Endothelial cell of umbilical vein (primary cell): ENCODE results near the gene RGS17. TPM values are rescaled to one million over a fixed set of nuclear protein-coding genes. Genes with fewer than 3 reads are reported as not detected.

Experiments used
- BruUV-seq: library from RNA; stranded (reverse); fragments of 400-500 nt; replicated peaks from 2 replicates; lab custom pipeline; 2021; lab: Mats Ljungman, UMichigan
- CTCF ChIA-PET: fragments of 300-600, 350-600 bp; sonication (Branson Sonifier 250); formaldehyde crosslinking; loops from one replicate; lab custom pipeline; 2021; ENCODE audit warnings: antibody characterized with exemption, inconsistent platforms; lab: Charles Lee
- POLR2A ChIA-PET: fragments of 300-600, 350-600 bp; sonication (Branson Sonifier 250); formaldehyde crosslinking; loops from one replicate; lab custom pipeline; 2021; ENCODE audit warnings: antibody characterized with exemption, inconsistent platforms; lab: Charles Lee
- DNase-seq: peaks from one replicate; pipeline ENCODE4 v3.0.0-alpha.2; 2011; ENCODE audit warnings: low read depth, low spot score
- FAIRE-seq: peaks from 2 replicates; lab custom pipeline; 2011; peaks lifted over from hg19 to GRCh38; lab: Jason Lieb, UNC
- H2AFZ ChIP-seq: 2 replicates; pipeline ENCODE4 v1.6.0; 2012; ENCODE audit warnings: low read depth, low read length, control low read depth, inconsistent platforms
- H3K27ac ChIP-seq: 2 replicates; pipeline ENCODE4 v1.5.1; 2011; ENCODE audit warnings: low read depth, mild to moderate bottlenecking, control low read depth, low read length, moderate library complexity; ENCODE audit not compliant: insufficient read depth
- H3K27me3 ChIP-seq, 2 experiments: 2 replicates each; pipeline versions ENCODE4 v1.6.0 to v1.6.1; 2011; ENCODE audit warnings: low read length in 2 of 2, mixed read lengths in 1 of 2; ENCODE audit not compliant: control insufficient read depth in 2 of 2, insufficient read depth in 2 of 2
- H3K36me3 ChIP-seq, 2 experiments: 2 replicates in 1 of 2; 3 replicates in 1 of 2; pipeline ENCODE4 v1.5.1; 2011; ENCODE audit warnings: low read length in 2 of 2, mild to moderate bottlenecking in 1 of 2, moderate library complexity in 1 of 2; ENCODE audit not compliant: control insufficient read depth in 2 of 2, insufficient read depth in 2 of 2; ENCODE audit errors: extremely low read depth in 1 of 2
- H3K4me1 ChIP-seq: 3 replicates; pipeline ENCODE4 v1.5.1; 2011; ENCODE audit warnings: mild to moderate bottlenecking, low read length; ENCODE audit not compliant: control insufficient read depth, insufficient read depth; ENCODE audit errors: extremely low read depth
- H3K4me2 ChIP-seq: 2 replicates; pipeline ENCODE4 v1.6.1; 2011; ENCODE audit warnings: low read length, control low read depth, mixed read lengths; ENCODE audit not compliant: insufficient read depth
- H3K4me3 ChIP-seq, 3 experiments: fragments of 200-600 bp in 1 of 3; sonication (generic), shearing (Covaris generic) in 1 of 3; replicated peaks in 1 of 3; 2 replicates each; pipeline ENCODE4 v1.5.1; 2011 to 2016; ENCODE audit warnings: control low read depth in 3 of 3, low read length in 3 of 3, mild to moderate bottlenecking in 2 of 3, inconsistent platforms in 1 of 3, low read depth in 1 of 3, moderate library complexity in 1 of 3; ENCODE audit not compliant: insufficient read depth in 1 of 3
- H3K79me2 ChIP-seq: 2 replicates; pipeline ENCODE4 v1.6.0; 2012; ENCODE audit warnings: low read length, inconsistent platforms; ENCODE audit not compliant: control insufficient read depth, insufficient read depth
- H3K9ac ChIP-seq: replicated peaks from 2 replicates; pipeline ENCODE3; 2011; ENCODE audit warnings: low read length, control low read depth; ENCODE audit not compliant: insufficient read depth; ENCODE audit errors: extremely low read depth
- H3K9me1 ChIP-seq: replicated peaks from 3 replicates; pipeline ENCODE4 v1.6.0; 2011; ENCODE audit warnings: mild to moderate bottlenecking, low read length; ENCODE audit not compliant: control insufficient read depth, insufficient read depth; ENCODE audit errors: extremely low read depth
- H3K9me3 ChIP-seq: replicated peaks from 2 replicates; pipeline ENCODE4 v1.5.1; 2012; ENCODE audit warnings: low read length, inconsistent platforms; ENCODE audit not compliant: control insufficient read depth, insufficient read depth
- H4K20me1 ChIP-seq: replicated peaks from 2 replicates; pipeline ENCODE3; 2011; ENCODE audit warnings: mild to moderate bottlenecking, low read length; ENCODE audit not compliant: control insufficient read depth, insufficient read depth; ENCODE audit errors: extremely low read depth
- EZH2 ChIP-seq: IDR thresholded peaks from 2 replicates; pipeline ENCODE4 v1.6.1; 2012; ENCODE audit warnings: borderline replicate concordance, low read depth, mild to moderate bottlenecking, moderate library complexity, low read length, inconsistent platforms; ENCODE audit not compliant: severe bottlenecking
- FOS ChIP-seq: IDR thresholded peaks from 2 replicates; pipeline ENCODE4 v1.6.1; 2011; ENCODE audit warnings: mild to moderate bottlenecking, low read length, moderate library complexity, borderline replicate concordance; ENCODE audit not compliant: insufficient read depth
- GATA2 ChIP-seq: IDR thresholded peaks from 2 replicates; pipeline ENCODE4 v1.7.0; 2011; ENCODE audit warnings: low read depth, mild to moderate bottlenecking, moderate library complexity, mixed read lengths, low read length; ENCODE audit not compliant: insufficient read length, insufficient read depth
- JUN ChIP-seq: IDR thresholded peaks from 2 replicates; pipeline ENCODE4 v1.6.1; 2011; ENCODE audit warnings: borderline replicate concordance, low read depth; ENCODE audit not compliant: insufficient read length, insufficient read depth
- MAX ChIP-seq: IDR thresholded peaks from 2 replicates; pipeline ENCODE4 v1.6.1; 2011; ENCODE audit not compliant: insufficient read depth, insufficient read length
- MYC ChIP-seq: IDR thresholded peaks from one replicate; pipeline ENCODE4 v1.6.1; 2011; ENCODE audit warnings: mild to moderate bottlenecking, low read depth, low read length
- POLR2A ChIP-seq: IDR thresholded peaks from 2 replicates; pipeline ENCODE4 v1.6.1; 2012; ENCODE audit warnings: low read depth, mild to moderate bottlenecking, control low read depth, low read length
- POLR2AphosphoS5 ChIP-seq: IDR thresholded peaks from 2 replicates; pipeline ENCODE4 v1.6.1; 2012; ENCODE audit warnings: low read depth, mild to moderate bottlenecking, control low read depth, low read length, moderate library complexity; ENCODE audit not compliant: insufficient read depth
- dilution Hi-C: fragments of 300-500 bp; cut with MboI; formaldehyde crosslinking; loops from one replicate; pipeline ENCODE4 v1.15.0; 2019; ENCODE audit warnings: low sequenced_read_pairs; ENCODE audit not compliant: extremely low pct_ligation_motif_present
- intact Hi-C: fragments of 100-400 bp; cut with micrococcal nuclease; formaldehyde crosslinking; loops from one replicate; pipeline ENCODE4 v1.10.0; 2022
- polyA plus RNA-seq, 4 experiments: library from polyadenylated mRNA; depleted of rRNA in 3 of 4; stranded (reverse) in 3 of 4; unstranded in 1 of 4; fragments of >200 nt; gene quantifications; 2 replicates each; pipeline versions ENCODE4 v1.2.1 to v1.2.3, GENCODE V29; 2011 to 2012; ENCODE audit warnings: missing spikeins in 1 of 4
- total RNA-seq: library from RNA; stranded (reverse); gene quantifications from 2 replicates; pipeline ENCODE4 v1.2.3, GENCODE V29; 2021
- TF ChIP-seq, protein P1 (sequence below), 2 donors: IDR thresholded peaks; 1 replicate in 1 of 2; 2 replicates in 1 of 2; pipeline ENCODE4 v1.5.1; 2011; ENCODE audit warnings: low read length in 2 of 2, mild to moderate bottlenecking in 2 of 2, moderate library complexity in 2 of 2, control low read depth in 1 of 2, inconsistent platforms in 1 of 2, low read depth in 1 of 2; ENCODE audit not compliant: insufficient read depth in 1 of 2; ENCODE audit errors: extremely low read depth in 1 of 2

The RGS17 gene
- total and polyA plus RNA-seq, 2 donors (not counting 3 experiments of a cell fraction or from before 2014, with no cell fraction given), result 0.40 to 1.1 TPM

- Histone ChIP-seq H3K9me1 (no peaks in the 10 kb centered on the region), H4K20me1 (no peaks in the 10 kb centered on the region), H2AFZ (no peak overlapping the region), H3K9me3 (no peaks in the 10 kb centered on the region), H3K9ac (no peak overlapping the region), H3K27ac (no peak overlapping the region), H3K27me3 (no peaks in the 10 kb centered on the region), H3K4me1 (no peaks in the 10 kb centered on the region), H3K4me2 (no peak overlapping the region), H3K79me2 (no peaks in the 10 kb centered on the region), H3K36me3 (no peaks in the 10 kb centered on the region), H3K4me3 (no peak overlapping the region)
- TF ChIP-seq EZH2 (no peak), GATA2 (no peak), POLR2A (no peak), MAX (no peak), FOS (no peak), JUN (no peak), POLR2AphosphoS5 (no peak), MYC (no peak)
- TF ChIP-seq, protein P1, sequence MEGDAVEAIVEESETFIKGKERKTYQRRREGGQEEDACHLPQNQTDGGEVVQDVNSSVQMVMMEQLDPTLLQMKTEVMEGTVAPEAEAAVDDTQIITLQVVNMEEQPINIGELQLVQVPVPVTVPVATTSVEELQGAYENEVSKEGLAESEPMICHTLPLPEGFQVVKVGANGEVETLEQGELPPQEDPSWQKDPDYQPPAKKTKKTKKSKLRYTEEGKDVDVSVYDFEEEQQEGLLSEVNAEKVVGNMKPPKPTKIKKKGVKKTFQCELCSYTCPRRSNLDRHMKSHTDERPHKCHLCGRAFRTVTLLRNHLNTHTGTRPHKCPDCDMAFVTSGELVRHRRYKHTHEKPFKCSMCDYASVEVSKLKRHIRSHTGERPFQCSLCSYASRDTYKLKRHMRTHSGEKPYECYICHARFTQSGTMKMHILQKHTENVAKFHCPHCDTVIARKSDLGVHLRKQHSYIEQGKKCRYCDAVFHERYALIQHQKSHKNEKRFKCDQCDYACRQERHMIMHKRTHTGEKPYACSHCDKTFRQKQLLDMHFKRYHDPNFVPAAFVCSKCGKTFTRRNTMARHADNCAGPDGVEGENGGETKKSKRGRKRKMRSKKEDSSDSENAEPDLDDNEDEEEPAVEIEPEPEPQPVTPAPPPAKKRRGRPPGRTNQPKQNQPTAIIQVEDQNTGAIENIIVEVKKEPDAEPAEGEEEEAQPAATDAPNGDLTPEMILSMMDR (IDR thresholded peaks at IDR 0.05; ENCODE audit: extremely low read depth in 1 of 2, insufficient read depth in 1 of 2, low read depth in 1 of 2, low read length in 2 of 2), result no peak
- POLR2A ChIA-PET, result no interaction called here
- no peak for FAIRE-seq
- dilution Hi-C loops, result no loop called here
- BruUV-seq, result no TSS peak
- intact Hi-C loops, result no loop called here
- DNase-seq, result no peak
- CTCF ChIA-PET, result interaction anchor here (1.0 to 1.9 kb wide), 4 partner anchors 10 to 71 kb away, joined by 3 to 9 read pairs (median 6); no protein-coding TSS in a partner anchor
Measured at GRCh38 chr6:153103319-153103655, 27.8 kb downstream of the RGS17 start.
